SK-N-MC (cell line): ENCODE measurements around the gene ABLIM2.

ENCODE experiments used
- EZH2 ChIP-seq: fragments of 200-600 bp; sonication (generic); IDR thresholded peaks from one replicate; pipeline ENCODE4 v1.6.1; 2017; ENCODE audit warnings: antibody characterized with exemption
- POLR2AphosphoS5 ChIP-seq: IDR thresholded peaks from 2 replicates; pipeline ENCODE4 v1.6.1; 2012; ENCODE audit warnings: mild to moderate bottlenecking, low read depth, low read length, borderline replicate concordance

DNA sequence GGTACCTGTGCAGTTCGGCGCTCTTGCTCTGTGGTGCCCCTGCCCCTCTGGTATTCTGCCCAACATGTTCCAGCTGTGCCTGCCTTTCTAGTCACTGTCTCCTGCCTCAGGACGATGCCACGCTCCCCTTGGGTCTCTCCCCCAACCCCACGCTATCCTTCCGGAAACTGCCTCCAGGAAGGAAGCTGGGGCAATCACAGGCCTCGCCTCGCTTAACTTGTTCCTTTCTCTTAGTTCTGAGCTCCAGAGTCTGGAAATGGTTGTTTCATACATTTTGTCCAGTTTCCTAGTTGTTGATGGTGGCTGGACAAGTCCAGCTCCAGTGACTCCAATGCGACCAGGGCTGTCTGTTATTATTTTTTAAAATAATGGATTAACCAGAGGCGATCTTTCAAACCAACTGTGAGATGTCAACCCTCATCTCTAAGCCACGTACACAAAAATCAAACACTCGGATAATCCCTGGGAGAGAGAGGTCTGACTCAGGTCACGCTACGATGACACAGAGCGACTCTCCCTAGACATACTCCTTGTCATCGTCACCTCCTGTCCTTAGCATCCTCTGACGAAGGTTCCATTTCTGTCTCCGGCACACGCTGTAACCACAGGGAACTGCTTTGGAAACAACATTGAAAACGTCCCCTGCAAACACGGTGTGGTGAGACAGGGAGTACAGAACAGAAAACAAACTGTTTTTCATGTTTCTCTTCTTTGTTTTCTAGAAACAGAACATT is 62.5 kb downstream of the ABLIM2 start:
- TF ChIP-seq POLR2AphosphoS5 (no peak), EZH2 (no peak)
